C4-2B (cell line): Measurements from ENCODE around the gene DHTKD1.

Experiments
- CTCF ChIP-seq: fragments of 450-650 bp; conservative IDR thresholded peaks from 2 replicates; pipeline ENCODE4 v1.5.1; 2017; ENCODE audit warnings: mild to moderate bottlenecking
- ZFX ChIP-seq: fragments of 450-650 bp; IDR thresholded peaks from 2 replicates; pipeline ENCODE4 v1.6.1; 2017

- no peak for TF ChIP-seq CTCF
- no peak for TF ChIP-seq ZFX
Observed at GRCh38 chr10:12063483-12063818, 5.3 kb upstream of the DHTKD1 start.
